Epithelial cell of proximal tubule (primary cell): ENCODE results near the gene ARAP3. TPM values are rescaled to one million over a fixed set of nuclear protein-coding genes. Genes with fewer than 3 reads are reported as not detected.
A peak's percentile ranks its signal among the peaks of the same experiment; 100 is the strongest.

Experiments
- DNase-seq: peaks from one replicate; pipeline ENCODE4 v3.0.0-alpha.2; 2011; ENCODE audit warnings: low read depth
- H3K4me3 ChIP-seq: 2 replicates; pipeline ENCODE4 v1.5.1; 2011; ENCODE audit warnings: low read depth, mild to moderate bottlenecking, low read length
- CTCF ChIP-seq: conservative IDR thresholded peaks from 2 replicates; pipeline ENCODE4 v1.5.1; 2012; ENCODE audit warnings: low read depth, mild to moderate bottlenecking, low read length
- total RNA-seq: library from RNA; depleted of rRNA; stranded (reverse); fragments of >200 nt; gene quantifications from 2 replicates; pipeline ENCODE4 v1.2.3, GENCODE V29; 2015

Gene ARAP3
- total RNA-seq, 1 donor from 2014 or later: 11.3 TPM

- no peak for TF ChIP-seq CTCF
- no peak overlapping the region for H3K4me3 ChIP-seq
- DNase-seq: no peak
Observed at GRCh38 chr5:141672071-141672840, 9.8 kb downstream of the ARAP3 start.

DNA sequence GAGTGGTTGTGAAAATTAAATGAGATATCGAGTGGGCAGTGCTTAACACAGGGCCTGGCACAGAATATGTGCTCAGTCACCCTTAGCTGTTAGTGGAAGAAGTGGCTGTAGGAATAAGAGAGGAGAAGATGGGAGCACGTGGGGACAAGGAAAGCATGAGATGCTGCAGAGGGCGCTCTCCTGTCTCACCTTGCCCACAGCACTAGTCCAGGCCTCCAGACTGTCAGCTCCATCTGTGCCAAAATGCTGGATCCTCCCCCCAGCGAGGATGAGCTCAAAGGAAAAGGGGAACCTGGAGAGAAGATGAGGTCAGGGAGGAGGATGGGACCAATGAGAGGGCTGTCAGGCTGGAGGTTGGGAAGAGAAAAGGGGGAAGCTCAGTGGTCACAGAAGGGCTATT, 12.5 kb downstream of the ARAP3 start:
- DNase-seq: no peak
- no peak for TF ChIP-seq CTCF
- H3K4me3 ChIP-seq: no peak overlapping the region

- no peak overlapping the region for H3K4me3 ChIP-seq
- DNase-seq: no peak
- no peak for TF ChIP-seq CTCF
Observed at GRCh38 chr5:141668601-141669265, 13.3 kb downstream of the ARAP3 start.

DNA sequence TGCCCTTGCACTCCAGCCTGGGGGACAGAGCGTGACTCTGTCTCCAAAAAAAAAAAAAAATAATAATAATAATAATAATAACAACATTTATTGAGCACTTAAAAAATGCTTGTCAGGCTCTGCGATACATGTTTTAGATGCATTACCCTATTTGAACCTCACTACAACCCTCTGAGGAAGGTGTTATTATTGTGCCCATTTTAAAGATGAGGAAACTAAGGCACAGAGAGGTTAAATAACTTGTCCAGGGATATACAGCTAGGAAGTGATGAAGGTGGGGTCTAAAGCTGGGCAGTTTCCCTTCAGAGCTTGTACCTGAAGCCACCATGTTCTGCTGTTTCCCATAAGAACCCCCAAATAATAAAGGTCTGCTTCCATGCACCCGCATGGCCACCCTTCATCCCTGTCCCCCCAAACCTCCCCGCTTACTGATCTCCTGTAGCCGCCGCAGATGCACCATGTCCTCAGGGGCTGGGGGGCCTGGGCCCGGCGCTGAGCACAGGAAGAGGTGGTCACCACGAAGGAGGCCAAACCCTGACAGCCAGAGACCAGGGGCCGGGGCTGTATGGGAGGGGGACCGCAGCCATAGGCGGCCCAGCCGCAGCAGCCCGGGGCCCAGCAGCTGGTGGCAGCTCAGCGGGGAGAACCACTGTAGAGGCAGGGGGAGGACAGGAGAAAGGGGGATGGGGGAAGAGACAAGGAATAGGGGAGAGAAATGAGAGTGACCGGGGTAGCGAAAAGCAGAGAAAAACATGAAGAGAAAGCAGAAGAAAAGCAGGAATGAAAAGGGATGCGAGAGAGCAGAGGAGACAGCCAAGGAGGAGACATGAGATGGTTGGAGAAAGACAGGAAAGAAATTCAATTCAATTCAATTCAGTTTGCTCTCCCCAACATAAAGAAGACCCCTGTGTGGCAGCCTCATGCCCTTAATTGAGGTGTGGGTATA, 15.8 kb downstream of the ARAP3 start:
- H3K4me3 ChIP-seq: no peak overlapping the region
- no peak for DNase-seq
- TF ChIP-seq CTCF: no peak

GRCh38 chr5:141664733-141665461, 17.1 kb downstream of the ARAP3 start:
- DNase-seq: no peak

More at GRCh38 chr5:141664733-141665461, 17.1 kb downstream of the ARAP3 start:
- no peak overlapping the region for H3K4me3 ChIP-seq
- TF ChIP-seq CTCF: peak; percentile 92
